ENCODE results near the gene GABRB1. TPM values are rescaled to one million over a fixed set of nuclear protein-coding genes. Genes with fewer than 3 reads are reported as not detected.

GABRB1 gene
- total RNA-seq, 2 donors from 2014 or later = 0.82 TPM; not detected in 1

GRCh38 chr4:47187608-47188007 lies 156.2 kb downstream of the GABRB1 start:
- Histone ChIP-seq H3K27ac (peak overlapping the region; percentile 34), H3K4me1 (no peaks in the 10 kb centered on the region), H3K9me3 (no peaks in the 10 kb centered on the region), H3K27me3 (no peaks in the 10 kb centered on the region), H3K9ac (ENCODE audit: low read depth in 2 of 2, low read length in 2 of 2) (no peak overlapping the region), H3K36me3 (no peaks in the 10 kb centered on the region), H3K4me3 (no peak overlapping the region)
- DNase-seq = peak; percentile 22
- no peak for TF ChIP-seq CTCF (IDR thresholded peaks at IDR 0.05)
- intact Hi-C loops (cut with DNase I) = no loop called here

- H3K9ac ChIP-seq (ENCODE audit: low read depth in 2 of 2, low read length in 2 of 2) = no peak overlapping the region
- no peaks in the 10 kb centered on the region for H3K27me3 ChIP-seq
- TF ChIP-seq CTCF (IDR thresholded peaks at IDR 0.05) = no peak
- no peaks in the 10 kb centered on the region for H3K9me3 ChIP-seq
- no peak for DNase-seq
- H3K4me1 ChIP-seq = no peaks in the 10 kb centered on the region
- H3K27ac ChIP-seq = no peak overlapping the region
- no peak overlapping the region for H3K4me3 ChIP-seq
- no peaks in the 10 kb centered on the region for H3K36me3 ChIP-seq
- intact Hi-C loops (cut with DNase I) = no loop called here
Measured at GRCh38 chr4:47193179-47193578, 161.8 kb downstream of the GABRB1 start.

- H3K27ac ChIP-seq = no peak overlapping the region
- H3K36me3 ChIP-seq = no peaks in the 10 kb centered on the region
- no peak overlapping the region for H3K4me3 ChIP-seq
- H3K4me1 ChIP-seq = no peaks in the 10 kb centered on the region
- no peaks in the 10 kb centered on the region for H3K9me3 ChIP-seq
- intact Hi-C loops (cut with DNase I) = no loop called here
- no peak for TF ChIP-seq CTCF (IDR thresholded peaks at IDR 0.05)
- no peaks in the 10 kb centered on the region for H3K27me3 ChIP-seq
- no peak overlapping the region for H3K9ac ChIP-seq (ENCODE audit: low read depth in 2 of 2, low read length in 2 of 2)
- DNase-seq = no peak
Measured at GRCh38 chr4:47194036-47194737, 162.8 kb downstream of the GABRB1 start.

GRCh38 chr4:47195706-47196105 lies 164.3 kb downstream of the GABRB1 start:
- no peak for TF ChIP-seq CTCF (IDR thresholded peaks at IDR 0.05)
- Histone ChIP-seq H3K9ac (ENCODE audit: low read depth in 2 of 2, low read length in 2 of 2) (no peak overlapping the region), H3K36me3 (no peaks in the 10 kb centered on the region), H3K4me3 (no peak overlapping the region), H3K27ac (no peak overlapping the region), H3K9me3 (no peaks in the 10 kb centered on the region), H3K4me1 (no peaks in the 10 kb centered on the region), H3K27me3 (no peaks in the 10 kb centered on the region)
- intact Hi-C loops (cut with DNase I) = no loop called here
- no peak for DNase-seq

- no peaks in the 10 kb centered on the region for H3K4me1 ChIP-seq
- intact Hi-C loops (cut with DNase I) = no loop called here
- no peak overlapping the region for H3K27ac ChIP-seq
- H3K9me3 ChIP-seq = no peaks in the 10 kb centered on the region
- DNase-seq = no peak
- TF ChIP-seq CTCF (IDR thresholded peaks at IDR 0.05) = no peak
- no peak overlapping the region for H3K4me3 ChIP-seq
- H3K36me3 ChIP-seq = no peaks in the 10 kb centered on the region
- no peak overlapping the region for H3K9ac ChIP-seq (ENCODE audit: low read depth in 2 of 2, low read length in 2 of 2)
- no peaks in the 10 kb centered on the region for H3K27me3 ChIP-seq
Measured at GRCh38 chr4:47198791-47199190, 167.4 kb downstream of the GABRB1 start.

All from colonic mucosa (tissue), 4 donors.